HepG2 (cell line): ENCODE data around the gene FBXL2. TPM values are rescaled to one million over a fixed set of nuclear protein-coding genes. Genes with fewer than 3 reads are reported as not detected.
A peak's percentile ranks its signal among the peaks of the same experiment; 100 is the strongest.

Experiments
- ATAC-seq: fragments of 200-7000 bp; cut with Tn5 transposase; 3 replicates; pipeline ENCODE4 v1.9.1; 2020; ENCODE audit warnings: mild to moderate bottlenecking, moderate library complexity
- BruUV-seq: library from RNA; stranded (reverse); fragments of 400-500 nt; replicated peaks from 2 replicates; lab custom pipeline; 2021; lab: Mats Ljungman, UMichigan
- CTCF ChIA-PET: fragments of 300-600 bp; formaldehyde crosslinking; extraction: SDS; loops from one replicate; lab custom pipeline; 2021; ENCODE audit warnings: low total read pairs, inconsistent platforms, low intra/inter-chr PET ratio; lab: Yijun Ruan, JAX
- POLR2A ChIA-PET: fragments of 350-600 bp; sonication (Branson Sonifier 250); formaldehyde crosslinking; loops from one replicate; lab custom pipeline; 2020; ENCODE audit warnings: antibody characterized with exemption, inconsistent platforms; lab: Yijun Ruan, JAX
- DNase-seq: peaks from one replicate; pipeline ENCODE4 v3.0.0-alpha.2; 2015; ENCODE audit warnings: low spot score
- FAIRE-seq: peaks from 3 replicates; lab custom pipeline; 2011; peaks lifted over from hg19 to GRCh38; lab: Jason Lieb, UNC
- H2AFZ ChIP-seq: one replicate; pipeline ENCODE4 v1.6.1; 2011; ENCODE audit warnings: low read length, inconsistent platforms
- H3K27ac ChIP-seq: fragments of 300-600 bp; 3 replicates; pipeline ENCODE4 v1.8.0; 2011; ENCODE audit warnings: mixed run types, mild to moderate bottlenecking, mixed read lengths, low read length, inconsistent platforms; ENCODE audit not compliant: insufficient read depth; ENCODE audit errors: extremely low read length
- H3K27me3 ChIP-seq, 2 experiments: fragments of 200-600 bp in 1 of 2; 2 replicates in 1 of 2; 3 replicates in 1 of 2; pipeline versions ENCODE4 v1.6.0 to v1.8.0; 2011; ENCODE audit warnings: low read length in 2 of 2, mild to moderate bottlenecking in 2 of 2, moderate library complexity in 2 of 2, inconsistent platforms in 1 of 2; ENCODE audit not compliant: insufficient read depth in 2 of 2, control insufficient read depth in 1 of 2
- H3K36me3 ChIP-seq, 2 experiments: fragments of 200-600 bp in 1 of 2; replicated peaks in 1 of 2; 2 replicates in 1 of 2; 3 replicates in 1 of 2; pipeline versions ENCODE4 v1.5.1 to v1.8.0; 2011; ENCODE audit warnings: low read length in 2 of 2, inconsistent platforms in 1 of 2; ENCODE audit not compliant: insufficient read depth in 2 of 2, control insufficient read depth in 1 of 2
- H3K4me1 ChIP-seq: 2 replicates; pipeline ENCODE4 v1.5.1; 2012; ENCODE audit warnings: low read length, inconsistent platforms; ENCODE audit not compliant: insufficient read depth
- H3K4me2 ChIP-seq: 2 replicates; pipeline ENCODE4 v1.6.0; 2011; ENCODE audit warnings: low read depth, low read length, inconsistent platforms
- H3K4me3 ChIP-seq, 3 experiments: fragments of 200-600 bp in 1 of 3; sonication (generic), shearing (Covaris generic) in 1 of 3; replicated peaks in 1 of 3; 2 replicates each; pipeline ENCODE4 v1.5.1; 2011 to 2016; ENCODE audit warnings: low read length in 3 of 3, inconsistent platforms in 2 of 3, low read depth in 2 of 3, mild to moderate bottlenecking in 2 of 3, control low read depth in 1 of 3, mixed read lengths in 1 of 3; ENCODE audit not compliant: insufficient read depth in 1 of 3
- H3K79me2 ChIP-seq: one replicate; pipeline ENCODE4 v1.6.1; 2011; ENCODE audit warnings: low read length, inconsistent platforms; ENCODE audit not compliant: insufficient read depth
- H3K9ac ChIP-seq: 2 replicates; pipeline ENCODE4 v1.6.0; 2011; ENCODE audit warnings: mild to moderate bottlenecking, low read depth, low read length, inconsistent platforms; ENCODE audit not compliant: insufficient read depth
- H3K9me3 ChIP-seq: 2 replicates; pipeline ENCODE4 v1.5.1; 2012; ENCODE audit warnings: mild to moderate bottlenecking, low read length
- H4K20me1 ChIP-seq: 2 replicates; pipeline ENCODE4 v1.6.0; 2011; ENCODE audit warnings: inconsistent platforms, mild to moderate bottlenecking, low read length, moderate library complexity; ENCODE audit not compliant: insufficient read depth
- CCAR2 ChIP-seq: fragments of 200-400 bp; formaldehyde crosslinking; optimal IDR thresholded peaks from 2 replicates; pipeline ENCODE3; 2018; ENCODE audit warnings: low read depth, mild to moderate bottlenecking, low read length, moderate library complexity
- DMAP1 ChIP-seq: IDR thresholded peaks from 2 replicates; pipeline ENCODE4 v1.6.1; 2016
- ESRRA ChIP-seq: sonication (generic); formaldehyde crosslinking; IDR thresholded peaks from 2 replicates; pipeline ENCODE4 v1.5.1; 2020; ENCODE audit warnings: mild to moderate bottlenecking, low read depth, missing genetic modification reagents
- MBNL3 ChIP-seq: fragments of 250-450 bp; sonication (Bioruptor Pico); conservative IDR thresholded peaks from 2 replicates; pipeline ENCODE4 v1.8.0; 2022; ENCODE audit warnings: mild to moderate bottlenecking, inconsistent platforms
- MIXL1 ChIP-seq: IDR thresholded peaks from 2 replicates; pipeline ENCODE4 v1.6.1; 2016
- PAWR ChIP-seq: sonication (generic); formaldehyde crosslinking; IDR thresholded peaks from 2 replicates; pipeline ENCODE4 v1.4.0; 2020; ENCODE audit warnings: missing genetic modification reagents, mild to moderate bottlenecking, borderline replicate concordance
- SRY ChIP-seq: sonication (generic); formaldehyde crosslinking; IDR thresholded peaks from 2 replicates; pipeline ENCODE4 v1.8.0; 2022; ENCODE audit warnings: mild to moderate bottlenecking, missing genetic modification reagents
- ZBTB38 ChIP-seq: sonication (generic); formaldehyde crosslinking; IDR thresholded peaks from 2 replicates; pipeline ENCODE4 v1.5.1; 2020; ENCODE audit warnings: mild to moderate bottlenecking, missing genetic modification reagents
- ZNF180 ChIP-seq: sonication (generic); formaldehyde crosslinking; IDR thresholded peaks from 2 replicates; pipeline ENCODE4 v1.4.0; 2020; ENCODE audit warnings: low read depth, missing genetic modification reagents, borderline replicate concordance
- ZNF883 ChIP-seq: sonication (generic); formaldehyde crosslinking; IDR thresholded peaks from 2 replicates; pipeline ENCODE4 v1.5.1; 2020; ENCODE audit warnings: mild to moderate bottlenecking, missing genetic modification reagents; ENCODE audit errors: not compliant biosample characterization
- WGBS: methylation state at CpG from one replicate; pipeline ENCODE4 v1.1.6; 2017; ENCODE audit warnings: low lambda C conversion rate; 5-methylcytosine and 5-hydroxymethylcytosine counted together
- in situ Hi-C: cut with HindIII; loops from 2 replicates; pipeline ENCODE4 v1.10.0; 2017; ENCODE audit warnings: low pct_unique_long_range_greater_than_20kb; ENCODE audit not compliant: extremely low pct_ligation_motif_present
- intact Hi-C: fragments of 100-400 bp; cut with micrococcal nuclease; formaldehyde crosslinking; loops from one replicate; pipeline ENCODE4 v1.10.0; 2022; ENCODE audit not compliant: unreplicated experiment
- polyA plus RNA-seq, 8 experiments: library from polyadenylated mRNA; depleted of rRNA in 3 of 8; stranded (reverse) in 7 of 8; unstranded in 1 of 8; fragments of >200 nt; fragmentation: Illumina TruSeq in 4 of 8; extraction: Trizol in 4 of 8; gene quantifications; 2 replicates each; pipeline versions ENCODE4 v1.2.1 to v1.2.3, GENCODE V29; 2011 to 2016; ENCODE audit warnings: low read depth in 4 of 8, missing spikeins in 1 of 8, mixed read lengths in 1 of 8; ENCODE audit not compliant: insufficient read depth in 1 of 8
- total RNA-seq, 5 experiments: library from RNA; depleted of rRNA; stranded (reverse); fragments of >200 nt; fragmentation: Illumina TruSeq; extraction: Trizol; gene quantifications; 2 replicates each; pipeline ENCODE4 v1.2.3, GENCODE V29; 2016; ENCODE audit warnings: low read depth in 1 of 5
- TF ChIP-seq, protein P1 (sequence below): sonication (generic); formaldehyde crosslinking; IDR thresholded peaks from 2 replicates; pipeline ENCODE4 v1.4.0; 2020; ENCODE audit warnings: missing genetic modification reagents
- TF ChIP-seq, protein P2 (sequence below): sonication (generic); formaldehyde crosslinking; IDR thresholded peaks from 2 replicates; pipeline ENCODE4 v1.4.0; 2020; ENCODE audit warnings: missing genetic modification reagents
- TF ChIP-seq, protein P3 (sequence below): sonication (generic); formaldehyde crosslinking; IDR thresholded peaks from 2 replicates; pipeline ENCODE4 v1.4.0; 2020; ENCODE audit warnings: missing genetic modification reagents; ENCODE audit errors: not compliant biosample characterization

FBXL2 gene
- total and polyA plus RNA-seq, 2 of the 13 experiments (the other 11 are each of a cell fraction or from before 2014, with no cell fraction given): 1.8 to 5.0 TPM

DNA sequence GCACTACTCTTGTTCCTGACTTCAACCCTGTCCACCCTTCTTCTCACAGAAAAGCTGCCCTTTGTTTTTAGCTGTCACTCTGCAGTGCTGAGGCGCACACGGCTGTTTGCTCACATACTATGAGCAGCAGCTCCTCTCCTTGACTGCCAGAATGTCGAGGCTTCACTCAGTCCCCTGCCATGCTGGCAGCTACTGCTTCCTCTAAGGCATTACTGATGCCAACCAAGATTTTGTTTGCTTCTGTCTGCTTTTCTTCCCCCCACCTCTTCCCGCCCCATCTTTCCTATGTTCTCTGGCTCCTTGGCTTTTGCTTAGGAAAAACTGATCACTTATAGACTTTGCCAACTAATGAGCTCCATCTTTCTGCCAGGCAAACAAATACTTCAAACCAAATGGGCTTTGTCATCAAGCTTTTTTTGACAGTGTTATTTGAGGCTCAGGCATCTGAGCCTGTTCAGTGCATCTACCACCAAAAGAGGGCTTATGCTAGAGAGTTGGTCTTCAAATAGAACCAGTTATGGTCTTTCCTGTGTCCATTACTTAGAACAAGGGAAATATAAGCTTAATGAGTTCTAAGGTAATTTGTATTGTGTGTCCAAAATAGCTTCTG is 81.0 kb downstream of the FBXL2 start:
- ChIA-PET POLR2A (no interaction called here), CTCF (no interaction called here)
- Histone ChIP-seq H3K4me1 (peaks cover 13% of the 10 kb centered on the region), H3K27ac (no peak overlapping the region), H2AFZ (no peak overlapping the region), H3K27me3 (no peaks in the 10 kb centered on the region), H3K4me2 (no peak overlapping the region), H3K79me2 (no peaks in the 10 kb centered on the region), H3K4me3 (no peak overlapping the region), H4K20me1 (no peaks in the 10 kb centered on the region), H3K36me3 (no peaks in the 10 kb centered on the region), H3K9ac (no peak overlapping the region), H3K9me3 (no peaks in the 10 kb centered on the region)
- 54% methylated on average over 4 of the region's 4 CpGs for WGBS
- DNase-seq: no peak
- ATAC-seq: peak; percentile 36; the same call in 2 of the 3 replicates
- intact Hi-C loops: no loop called here
- TF ChIP-seq CCAR2: no peak
- TF ChIP-seq, protein P1, sequence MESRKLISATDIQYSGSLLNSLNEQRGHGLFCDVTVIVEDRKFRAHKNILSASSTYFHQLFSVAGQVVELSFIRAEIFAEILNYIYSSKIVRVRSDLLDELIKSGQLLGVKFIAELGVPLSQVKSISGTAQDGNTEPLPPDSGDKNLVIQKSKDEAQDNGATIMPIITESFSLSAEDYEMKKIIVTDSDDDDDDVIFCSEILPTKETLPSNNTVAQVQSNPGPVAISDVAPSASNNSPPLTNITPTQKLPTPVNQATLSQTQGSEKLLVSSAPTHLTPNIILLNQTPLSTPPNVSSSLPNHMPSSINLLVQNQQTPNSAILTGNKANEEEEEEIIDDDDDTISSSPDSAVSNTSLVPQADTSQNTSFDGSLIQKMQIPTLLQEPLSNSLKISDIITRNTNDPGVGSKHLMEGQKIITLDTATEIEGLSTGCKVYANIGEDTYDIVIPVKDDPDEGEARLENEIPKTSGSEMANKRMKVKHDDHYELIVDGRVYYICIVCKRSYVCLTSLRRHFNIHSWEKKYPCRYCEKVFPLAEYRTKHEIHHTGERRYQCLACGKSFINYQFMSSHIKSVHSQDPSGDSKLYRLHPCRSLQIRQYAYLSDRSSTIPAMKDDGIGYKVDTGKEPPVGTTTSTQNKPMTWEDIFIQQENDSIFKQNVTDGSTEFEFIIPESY (CRISPR knock-in tag): peak; percentile 72
- in situ Hi-C loops: loop anchor here (25.0 kb wide), 1 partner anchor 396 kb away; the partner anchor contains the start of gene CCR4
- FAIRE-seq: no peak
- no TSS peak for BruUV-seq

DNA sequence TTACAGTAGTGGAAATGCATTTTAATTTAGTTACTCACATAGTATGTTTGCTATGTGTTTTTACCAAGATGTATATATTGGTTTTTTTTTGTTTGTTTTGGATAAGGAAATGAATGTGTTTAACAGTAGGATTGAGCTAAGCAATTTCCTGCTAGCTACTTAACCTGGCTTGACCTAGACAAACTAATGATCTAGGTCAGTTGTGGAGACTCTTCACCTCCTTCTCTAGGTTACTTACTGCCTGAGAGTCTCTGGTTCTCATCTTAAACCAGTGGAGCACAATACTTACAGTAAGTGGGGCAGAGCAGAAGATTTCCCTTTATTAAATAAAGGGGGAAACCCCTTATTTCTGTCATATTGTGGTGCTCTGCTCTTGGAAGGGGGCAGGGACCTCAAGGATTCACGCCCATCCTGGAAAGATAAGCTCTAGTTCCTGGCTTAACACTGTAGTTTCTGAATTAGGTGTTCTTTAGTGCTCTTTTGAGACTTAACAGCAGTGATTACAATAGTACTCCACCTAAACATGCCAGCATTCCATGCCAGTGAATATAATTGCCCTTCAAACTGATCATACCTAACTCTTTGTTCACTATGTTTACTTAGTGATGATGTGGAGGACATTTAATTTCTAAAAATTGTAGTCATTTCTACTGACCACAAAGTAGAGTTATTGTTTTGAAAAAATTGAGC is 83.0 kb downstream of the FBXL2 start:
- Histone ChIP-seq H2AFZ (no peak overlapping the region), H3K4me2 (no peak overlapping the region), H3K79me2 (no peaks in the 10 kb centered on the region), H3K27ac (no peak overlapping the region), H3K4me3 (no peak overlapping the region), H4K20me1 (no peaks in the 10 kb centered on the region), H3K36me3 (no peaks in the 10 kb centered on the region), H3K9ac (no peak overlapping the region), H3K9me3 (no peaks in the 10 kb centered on the region), H3K27me3 (no peaks in the 10 kb centered on the region), H3K4me1 (peaks cover 26% of the 10 kb centered on the region)
- intact Hi-C loops: no loop called here
- WGBS: 89% methylated on average over 1 of the region's 1 CpG
- in situ Hi-C loops: loop anchor here (25.0 kb wide), 1 partner anchor 398 kb away; the partner anchor contains the start of gene CCR4
- ChIA-PET CTCF (no interaction called here), POLR2A (no interaction called here)
- DNase-seq: peak; percentile 41
- FAIRE-seq: no peak
- no TSS peak for BruUV-seq
- ATAC-seq: no peak; the same call in 2 of the 3 replicates
- TF ChIP-seq ZBTB38 (CRISPR knock-in tag) (no peak), SRY (CRISPR knock-in tag) (no peak), ZNF883 (CRISPR knock-in tag) (no peak), ZNF180 (CRISPR knock-in tag) (no peak), ESRRA (CRISPR knock-in tag) (no peak), PAWR (no peak), MIXL1 (CRISPR knock-in tag) (no peak), DMAP1 (CRISPR knock-in tag) (no peak), MBNL3 (no peak)
- TF ChIP-seq, protein P2, sequence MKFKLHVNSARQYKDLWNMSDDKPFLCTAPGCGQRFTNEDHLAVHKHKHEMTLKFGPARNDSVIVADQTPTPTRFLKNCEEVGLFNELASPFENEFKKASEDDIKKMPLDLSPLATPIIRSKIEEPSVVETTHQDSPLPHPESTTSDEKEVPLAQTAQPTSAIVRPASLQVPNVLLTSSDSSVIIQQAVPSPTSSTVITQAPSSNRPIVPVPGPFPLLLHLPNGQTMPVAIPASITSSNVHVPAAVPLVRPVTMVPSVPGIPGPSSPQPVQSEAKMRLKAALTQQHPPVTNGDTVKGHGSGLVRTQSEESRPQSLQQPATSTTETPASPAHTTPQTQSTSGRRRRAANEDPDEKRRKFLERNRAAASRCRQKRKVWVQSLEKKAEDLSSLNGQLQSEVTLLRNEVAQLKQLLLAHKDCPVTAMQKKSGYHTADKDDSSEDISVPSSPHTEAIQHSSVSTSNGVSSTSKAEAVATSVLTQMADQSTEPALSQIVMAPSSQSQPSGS (CRISPR knock-in tag): no peak
- TF ChIP-seq, protein P3, sequence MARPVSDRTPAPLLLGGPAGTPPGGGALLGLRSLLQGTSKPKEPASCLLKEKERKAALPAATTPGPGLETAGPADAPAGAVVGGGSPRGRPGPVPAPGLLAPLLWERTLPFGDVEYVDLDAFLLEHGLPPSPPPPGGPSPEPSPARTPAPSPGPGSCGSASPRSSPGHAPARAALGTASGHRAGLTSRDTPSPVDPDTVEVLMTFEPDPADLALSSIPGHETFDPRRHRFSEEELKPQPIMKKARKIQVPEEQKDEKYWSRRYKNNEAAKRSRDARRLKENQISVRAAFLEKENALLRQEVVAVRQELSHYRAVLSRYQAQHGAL (CRISPR knock-in tag): no peak
